MCF 10A (cell line): ENCODE data around the gene UFL1. TPM values are rescaled to one million over a fixed set of nuclear protein-coding genes. Genes with fewer than 3 reads are reported as not detected.

Experiments used
- BruUV-seq: library from RNA; stranded (reverse); fragments of 400-500 nt; replicated peaks from 2 replicates; lab custom pipeline; 2021; lab: Mats Ljungman, UMichigan
- CTCF ChIA-PET: fragments of 300-600 bp; sonication (Branson Sonifier 250); formaldehyde crosslinking; extraction: SDS; loops from one replicate; lab custom pipeline; 2021; ENCODE audit warnings: antibody characterized with exemption, inconsistent platforms; lab: Yijun Ruan, JAX
- POLR2A ChIA-PET: fragments of 300-600, 350-650 bp; sonication (Branson Sonifier 250); formaldehyde crosslinking; extraction: SDS; loops from one replicate; lab custom pipeline; 2020; ENCODE audit warnings: antibody characterized with exemption, inconsistent platforms; lab: Yijun Ruan, JAX
- DNase-seq: peaks from one replicate; pipeline ENCODE4 v3.0.0-alpha.2; 2018; ENCODE audit not compliant: unreplicated experiment
- H3K27ac Mint-ChIP-seq: one replicate; pipeline ENCODE4 v1.8.0; 2022; ENCODE audit warnings: mild to moderate bottlenecking, low read depth, mixed read lengths; ENCODE audit not compliant: unreplicated experiment
- H3K27me3 Mint-ChIP-seq: one replicate; pipeline ENCODE4 v1.8.0; 2022; ENCODE audit warnings: mixed read lengths; ENCODE audit not compliant: insufficient read depth, unreplicated experiment
- H3K36me3 Mint-ChIP-seq: one replicate; pipeline ENCODE4 v1.8.0; 2022; ENCODE audit warnings: mild to moderate bottlenecking, moderate library complexity, mixed read lengths; ENCODE audit not compliant: insufficient read depth, unreplicated experiment
- H3K4me1 Mint-ChIP-seq: one replicate; pipeline ENCODE4 v1.8.0; 2022; ENCODE audit warnings: mixed read lengths; ENCODE audit not compliant: insufficient read depth, unreplicated experiment
- H3K4me3 Mint-ChIP-seq: one replicate; pipeline ENCODE4 v1.8.0; 2022; ENCODE audit warnings: mild to moderate bottlenecking, moderate library complexity, mixed read lengths; ENCODE audit not compliant: unreplicated experiment
- H3K9me3 Mint-ChIP-seq: one replicate; pipeline ENCODE4 v1.8.0; 2022; ENCODE audit warnings: mixed read lengths; ENCODE audit not compliant: unreplicated experiment
- CTCF ChIP-seq: fragments of 200-600 bp; IDR thresholded peaks from one replicate; pipeline ENCODE4 v1.8.0; 2022; ENCODE audit warnings: antibody characterized with exemption, mild to moderate bottlenecking; ENCODE audit not compliant: unreplicated experiment
- intact Hi-C: fragments of 100-400 bp; cut with micrococcal nuclease; formaldehyde crosslinking; loops from 2 replicates; pipeline ENCODE4 v1.14.1; 2022
- total RNA-seq: library from RNA; stranded (reverse); gene quantifications from 2 replicates; pipeline ENCODE4 v1.2.3, GENCODE V29; 2022

UFL1 gene
- total RNA-seq, 1 experiment from 2014 or later: 41.6 TPM

- Mint-ChIP-seq H3K36me3 (peaks cover 70% of the 10 kb centered on the region), H3K4me1 (no peaks in the 10 kb centered on the region), H3K4me3 (no peak overlapping the region), H3K27me3 (no peaks in the 10 kb centered on the region), H3K27ac (no peak overlapping the region), H3K9me3 (no peaks in the 10 kb centered on the region)
- ChIA-PET CTCF (no interaction called here), POLR2A (no interaction called here)
- intact Hi-C loops: no loop called here
- DNase-seq: no peak
- no TSS peak for BruUV-seq
- no peak for TF ChIP-seq CTCF
Observed at GRCh38 chr6:96532399-96532798, 10.8 kb downstream of the UFL1 start.

GRCh38 chr6:96537726-96538125, 16.1 kb downstream of the UFL1 start:
- H3K4me3 Mint-ChIP-seq: no peak overlapping the region
- intact Hi-C loops: no loop called here
- CTCF ChIA-PET: no interaction called here
- no peaks in the 10 kb centered on the region for H3K4me1 Mint-ChIP-seq
- POLR2A ChIA-PET: interaction anchor here (1.0 kb wide), 1 partner anchor 18 kb away, joined by 3 read pairs; no protein-coding TSS in a partner anchor
- no peak overlapping the region for H3K27ac Mint-ChIP-seq
- no peaks in the 10 kb centered on the region for H3K27me3 Mint-ChIP-seq
- H3K36me3 Mint-ChIP-seq: peaks cover 72% of the 10 kb centered on the region
- no peak for TF ChIP-seq CTCF
- no peaks in the 10 kb centered on the region for H3K9me3 Mint-ChIP-seq
- BruUV-seq: no TSS peak
- no peak for DNase-seq

- intact Hi-C loops: loop anchor here (10.0 kb wide), 1 partner anchor 352 kb away; the partner anchor contains the start of gene NDUFAF4
- CTCF ChIA-PET: interaction anchor here (0.5 to 1.9 kb wide), 4 partner anchors 17 to 1082 kb away, joined by 3 to 5 read pairs (median 4); no protein-coding TSS in a partner anchor
Observed at GRCh38 chr6:96542702-96543101, 21.1 kb downstream of the UFL1 start.

GRCh38 chr6:96545882-96546281, 24.3 kb downstream of the UFL1 start:
- intact Hi-C loops: loop anchor here (10.0 kb wide), 1 partner anchor 349 kb away; the partner anchor contains the start of gene NDUFAF4
- CTCF ChIA-PET: no interaction called here

More at GRCh38 chr6:96542702-96543101, 21.1 kb downstream of the UFL1 start:
- no peak for DNase-seq
- no peak overlapping the region for H3K27ac Mint-ChIP-seq
- no peak for TF ChIP-seq CTCF
- no TSS peak for BruUV-seq
- peaks cover 72% of the 10 kb centered on the region for H3K36me3 Mint-ChIP-seq
- H3K4me3 Mint-ChIP-seq: no peak overlapping the region
- no peaks in the 10 kb centered on the region for H3K4me1 Mint-ChIP-seq
- POLR2A ChIA-PET: no interaction called here
- no peaks in the 10 kb centered on the region for H3K9me3 Mint-ChIP-seq
- H3K27me3 Mint-ChIP-seq: no peaks in the 10 kb centered on the region

More at GRCh38 chr6:96545882-96546281, 24.3 kb downstream of the UFL1 start:
- no TSS peak for BruUV-seq
- POLR2A ChIA-PET: interaction anchor here (0.8 kb wide), 1 partner anchor 25 kb away, joined by 3 read pairs; the partner anchor contains the start of gene UFL1
- no peak for DNase-seq
- peaks cover 57% of the 10 kb centered on the region for H3K36me3 Mint-ChIP-seq
- no peaks in the 10 kb centered on the region for H3K4me1 Mint-ChIP-seq
- H3K27ac Mint-ChIP-seq: no peak overlapping the region
- H3K27me3 Mint-ChIP-seq: no peaks in the 10 kb centered on the region
- TF ChIP-seq CTCF: no peak
- no peak overlapping the region for H3K4me3 Mint-ChIP-seq
- H3K9me3 Mint-ChIP-seq: no peaks in the 10 kb centered on the region
